SK-N-DZ (cell line): ENCODE data around the gene IRF1.
"Not testable (repeated sequence)": the region's sequence is repeated elsewhere in the genome, so short reads cannot be mapped to it uniquely, and the experiment has no call there.

Experiments
- DNase-seq: peaks from one replicate; pipeline ENCODE4 v3.0.0-alpha.2; 2015; ENCODE audit warnings: low spot score

IRF1 gene

DNA sequence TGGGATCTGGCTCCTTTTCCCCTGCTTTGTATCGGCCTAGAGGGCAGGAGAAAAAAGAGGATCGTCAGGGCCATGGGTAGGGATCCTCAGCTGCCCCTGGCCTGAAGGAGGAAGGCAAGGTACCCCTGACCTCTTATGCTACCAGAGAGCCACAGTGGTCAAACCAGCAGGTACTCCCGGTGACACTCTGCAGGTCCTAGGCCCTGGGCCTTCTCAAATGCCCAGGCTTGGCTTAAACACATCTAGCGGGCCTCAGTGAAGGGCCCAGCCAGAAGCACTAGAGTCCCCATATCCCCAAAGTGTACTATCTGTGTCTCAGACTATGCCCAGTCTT is 3.5 kb downstream of the IRF1 start:
- DNase-seq: no peak

DNA sequence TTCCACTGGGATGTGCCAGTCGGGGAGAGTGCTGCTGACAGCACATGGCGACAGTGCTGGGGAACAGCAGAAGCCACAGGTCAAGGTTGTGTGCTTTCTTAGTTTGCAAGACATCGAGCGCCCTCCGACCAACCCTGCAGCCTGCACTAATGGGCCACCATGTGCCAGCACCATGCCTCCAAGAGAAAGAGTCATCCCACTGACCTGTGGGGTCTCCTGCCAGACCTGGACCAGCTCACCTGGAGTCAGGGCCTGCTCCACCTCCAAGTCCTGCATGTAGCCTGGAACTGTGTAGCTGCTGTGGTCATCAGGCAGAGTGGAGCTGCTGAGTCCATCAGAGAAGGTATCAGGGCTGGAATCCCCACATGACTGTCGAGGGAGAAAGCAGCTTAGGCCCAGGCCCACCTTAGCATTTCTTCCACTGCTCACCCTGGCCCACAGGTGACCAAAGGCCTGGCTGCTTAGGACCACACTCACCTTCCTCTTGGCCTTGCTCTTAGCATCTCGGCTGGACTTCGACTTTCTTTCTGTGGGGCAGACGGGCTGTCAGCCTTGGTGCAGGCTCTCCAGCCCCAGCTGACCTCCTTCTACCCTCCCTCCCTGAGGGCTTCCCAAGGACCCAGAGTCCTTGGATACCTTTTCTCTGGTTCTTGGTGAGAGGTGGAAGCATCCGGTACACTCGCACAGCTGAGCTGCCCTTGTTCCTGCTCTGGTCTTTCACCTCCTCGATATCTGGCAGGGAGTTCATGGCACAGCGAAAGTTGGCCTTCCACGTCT is 4.1 kb downstream of the IRF1 start:
- DNase-seq: no peak

DNA sequence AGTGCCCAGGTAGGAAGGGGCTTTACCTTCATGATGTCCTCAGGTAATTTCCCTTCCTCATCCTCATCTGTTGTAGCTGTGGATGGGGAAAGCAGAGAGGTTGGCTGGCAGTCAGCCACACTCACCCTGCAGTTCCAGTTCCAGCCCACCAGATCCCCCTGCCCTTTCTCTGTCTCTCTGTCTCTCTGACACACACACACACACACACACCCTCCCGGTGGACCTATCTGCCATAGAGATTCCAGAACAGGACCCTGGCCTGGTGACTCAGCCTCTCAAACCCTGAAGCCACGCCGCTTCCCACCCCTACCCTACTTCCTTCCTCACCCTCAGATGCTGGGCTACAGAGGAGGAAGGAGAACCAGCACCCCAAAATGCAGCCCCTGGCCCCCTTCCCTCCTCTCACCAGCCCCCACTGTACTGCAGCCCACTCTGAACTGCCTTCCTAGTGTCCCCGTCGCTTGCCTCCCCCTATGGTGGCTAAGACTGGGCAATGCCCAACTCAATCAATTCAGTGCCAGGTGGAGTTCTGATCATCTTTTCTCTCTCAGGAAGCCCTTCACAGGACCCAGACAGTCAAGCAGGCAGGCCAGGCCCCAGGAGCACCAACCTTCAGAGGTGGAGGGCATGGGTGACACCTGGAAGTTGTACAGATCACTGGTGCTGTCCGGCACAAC is 4.8 kb downstream of the IRF1 start:
- DNase-seq: no peak

DNA sequence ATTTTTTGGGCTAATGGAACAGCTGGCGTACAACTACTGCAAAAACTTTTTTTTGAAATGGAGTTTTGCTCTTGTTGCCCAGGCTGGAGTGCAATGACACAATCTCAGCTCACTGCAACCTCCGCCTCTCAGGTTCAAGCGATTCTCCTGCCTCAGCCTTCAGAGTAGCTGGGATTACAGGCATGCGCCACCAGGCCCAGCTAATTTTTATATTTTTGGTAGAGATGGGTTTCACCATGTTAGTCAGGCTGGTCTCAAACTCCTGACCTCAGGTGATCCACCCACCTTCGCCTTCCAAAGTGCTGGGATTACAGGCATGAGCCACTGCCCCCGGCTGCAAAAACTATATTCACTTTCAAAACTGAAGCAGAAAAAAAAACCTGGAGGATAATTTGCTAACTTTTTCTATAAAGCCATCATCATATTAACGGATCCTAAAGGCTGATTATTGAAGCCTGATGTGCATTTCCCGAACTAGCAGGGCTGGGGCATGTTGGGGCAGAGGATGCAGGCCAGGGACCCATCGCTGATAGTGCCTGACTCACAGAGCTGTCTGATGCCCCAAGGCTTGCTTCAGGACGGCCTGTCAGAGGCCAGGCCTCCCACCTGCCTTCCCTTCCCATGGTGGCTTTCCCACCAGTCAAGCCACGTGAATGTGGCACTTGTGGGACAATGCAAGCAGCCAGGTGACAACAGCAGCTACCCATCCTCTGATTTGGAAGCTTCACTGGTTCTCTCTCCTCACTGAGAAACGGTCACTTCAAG is 5.5 kb downstream of the IRF1 start:
- not testable (repeated sequence) for DNase-seq

DNA sequence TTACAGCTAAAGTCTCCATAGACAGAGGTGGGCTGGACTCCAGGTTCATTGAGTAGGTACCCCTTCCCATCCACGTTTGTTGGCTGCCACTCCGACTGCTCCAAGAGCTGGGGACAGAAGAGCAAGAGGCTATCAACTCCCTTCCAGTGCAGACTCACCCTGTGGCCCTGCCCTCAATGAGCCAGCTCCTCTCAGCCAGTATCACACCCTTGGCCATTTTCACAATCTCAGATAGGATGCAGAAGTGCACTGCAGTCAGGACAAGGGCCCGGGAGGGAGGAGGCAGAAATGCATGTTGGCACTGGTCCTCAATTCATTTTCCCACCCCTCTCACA is 6.2 kb downstream of the IRF1 start:
- no peak for DNase-seq

DNA sequence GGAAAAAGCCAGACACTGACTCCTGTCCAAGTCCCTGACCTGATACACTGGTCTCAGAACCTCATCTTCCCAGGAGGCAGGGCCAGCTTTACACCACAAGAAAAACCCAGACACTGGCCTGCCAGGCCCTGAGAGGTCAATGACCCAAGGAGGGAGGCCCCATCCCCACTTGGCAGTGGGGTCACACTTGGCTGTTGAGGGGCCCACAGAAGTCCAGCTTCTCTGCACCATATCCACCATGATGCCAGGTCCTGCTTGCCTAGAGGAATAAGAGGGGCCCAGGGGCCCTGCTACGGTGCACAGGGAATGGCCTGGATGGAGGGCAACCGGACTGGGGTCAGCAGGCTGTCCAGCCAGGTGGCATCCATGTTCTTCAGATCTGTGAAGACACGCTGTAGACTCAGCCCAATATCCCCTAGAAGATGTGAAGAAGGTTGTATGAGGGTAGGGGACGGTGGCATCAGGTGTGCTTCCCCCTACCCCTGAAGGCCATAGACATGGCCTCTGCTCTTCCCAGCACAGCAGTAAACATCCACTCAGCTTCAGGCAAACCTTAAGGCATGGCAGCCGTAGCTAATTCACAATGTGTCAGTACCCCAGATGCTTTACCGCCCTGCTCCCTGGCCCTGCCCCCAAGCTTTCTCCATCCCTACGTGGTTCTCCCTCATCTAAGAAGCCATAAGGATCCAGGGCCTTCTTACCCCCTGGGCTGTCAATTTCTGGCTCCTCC is 6.7 kb downstream of the IRF1 start:
- DNase-seq: no peak

DNA sequence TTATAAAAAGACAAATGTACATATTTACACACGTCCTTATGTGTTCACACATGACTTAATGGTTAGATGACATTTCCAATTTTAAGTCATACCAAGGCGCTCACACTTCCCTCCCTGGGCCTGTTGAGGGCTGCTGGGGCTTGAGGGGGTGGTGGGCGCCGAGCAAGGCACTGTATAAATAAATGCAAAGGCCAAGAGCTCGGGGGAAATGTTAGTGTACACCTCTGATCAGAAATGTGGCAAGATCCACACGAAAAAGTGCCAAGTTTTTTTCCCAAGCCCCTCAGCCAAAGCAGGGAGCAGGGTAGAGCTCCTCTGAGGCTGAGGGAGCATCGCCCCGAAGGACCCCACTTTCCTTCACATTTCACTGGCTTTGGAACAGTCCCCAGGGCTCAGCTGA is 7.5 kb downstream of the IRF1 start:
- DNase-seq: no peak

DNA sequence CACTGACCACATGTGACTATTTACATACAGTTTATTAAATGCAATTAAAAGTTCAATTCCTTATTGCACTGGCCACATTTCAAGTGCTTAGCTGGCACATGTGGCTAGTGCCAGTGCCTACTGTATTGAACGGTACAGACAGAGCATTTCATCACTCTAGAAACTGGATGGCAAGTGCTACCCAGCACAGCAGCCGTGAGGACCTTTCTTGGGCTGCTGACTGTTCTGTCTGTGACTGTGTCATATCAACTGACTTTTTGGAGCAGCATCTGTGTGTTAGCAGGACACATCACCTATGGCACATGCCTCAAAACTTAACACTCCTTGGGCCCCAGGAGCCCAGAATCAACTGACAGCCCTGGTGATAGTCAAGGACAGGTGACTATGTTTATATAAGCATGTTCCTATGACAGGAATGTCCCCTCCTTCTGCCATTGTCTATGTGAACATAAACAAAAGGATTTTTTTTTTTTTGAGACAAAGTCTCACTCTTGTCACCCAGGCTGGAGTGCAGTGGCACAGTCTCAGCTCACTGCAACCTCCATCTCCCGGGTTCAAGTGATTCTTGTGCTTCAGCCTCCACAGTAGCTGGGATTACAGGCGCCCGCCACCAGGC is 8.9 kb downstream of the IRF1 start:
- DNase-seq: no peak

DNA sequence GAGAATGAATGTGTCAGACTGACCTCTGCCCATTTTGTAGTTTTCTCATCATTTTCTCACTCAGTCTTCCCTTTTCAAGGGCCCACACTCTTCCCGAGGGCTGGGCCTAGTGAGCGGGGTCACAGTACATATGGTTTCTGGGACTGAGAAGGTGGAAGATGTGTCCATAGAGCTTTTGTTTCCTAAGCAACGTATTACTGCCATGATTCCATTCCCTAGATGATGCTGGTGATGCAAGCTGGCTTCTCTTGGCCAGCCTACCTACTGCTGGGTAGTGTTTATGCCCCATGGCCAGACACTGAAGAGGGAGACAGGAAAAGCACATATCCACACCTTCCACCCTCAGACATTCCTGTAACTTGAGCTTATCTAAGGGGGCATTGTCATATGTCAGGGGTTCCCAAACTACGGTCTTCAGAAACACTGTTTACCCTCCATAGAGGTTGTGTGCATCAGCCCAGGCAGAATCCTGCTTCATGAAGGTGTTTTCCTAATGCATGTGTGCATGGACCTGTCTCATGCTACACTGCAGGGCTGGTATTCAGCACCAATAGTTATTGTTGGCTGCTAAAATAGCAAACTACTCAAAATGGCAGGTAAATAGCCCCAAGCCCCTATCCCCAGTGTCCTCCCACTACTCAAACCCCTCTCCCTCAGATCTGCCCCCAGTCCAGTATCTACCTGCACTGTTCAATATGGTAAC is 9.5 kb downstream of the IRF1 start:
- DNase-seq: no peak

DNA sequence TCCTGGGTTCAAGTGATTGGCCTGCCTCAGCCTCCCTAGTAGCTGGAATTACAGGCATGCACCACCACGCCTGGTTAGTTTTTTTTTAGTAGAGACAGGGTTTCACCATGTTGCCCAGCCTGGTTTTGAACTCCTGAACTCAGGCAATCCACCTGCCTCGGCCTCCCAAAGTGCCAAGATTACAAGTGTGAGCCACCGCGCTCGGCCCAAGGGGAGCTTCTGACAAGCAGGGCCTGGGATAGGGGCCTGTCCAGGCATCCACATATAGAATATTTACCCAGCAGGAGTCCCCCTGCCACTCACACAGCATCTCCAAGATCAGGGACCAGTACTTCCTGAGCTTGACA is 10.1 kb downstream of the IRF1 start:
- DNase-seq: no peak

DNA sequence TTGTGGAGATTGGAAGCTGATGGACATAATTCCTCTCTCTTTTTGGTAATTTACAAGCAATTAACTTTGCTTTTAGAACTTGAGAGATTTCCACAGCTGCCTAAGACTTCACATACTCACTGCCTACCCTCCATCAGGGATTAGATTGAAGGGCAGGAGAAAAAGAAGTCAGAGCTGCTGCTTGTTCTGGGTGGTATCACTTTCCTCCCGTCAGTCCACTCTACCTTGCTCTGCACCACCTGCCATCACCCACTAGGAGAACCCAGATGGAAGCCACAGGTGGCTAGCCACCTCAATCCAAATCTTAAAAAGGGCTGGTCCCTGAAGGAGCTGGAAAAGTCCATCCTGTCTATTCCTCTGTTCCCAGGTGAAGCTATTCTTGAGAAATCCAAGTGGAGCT is 10.5 kb downstream of the IRF1 start:
- DNase-seq: no peak

DNA sequence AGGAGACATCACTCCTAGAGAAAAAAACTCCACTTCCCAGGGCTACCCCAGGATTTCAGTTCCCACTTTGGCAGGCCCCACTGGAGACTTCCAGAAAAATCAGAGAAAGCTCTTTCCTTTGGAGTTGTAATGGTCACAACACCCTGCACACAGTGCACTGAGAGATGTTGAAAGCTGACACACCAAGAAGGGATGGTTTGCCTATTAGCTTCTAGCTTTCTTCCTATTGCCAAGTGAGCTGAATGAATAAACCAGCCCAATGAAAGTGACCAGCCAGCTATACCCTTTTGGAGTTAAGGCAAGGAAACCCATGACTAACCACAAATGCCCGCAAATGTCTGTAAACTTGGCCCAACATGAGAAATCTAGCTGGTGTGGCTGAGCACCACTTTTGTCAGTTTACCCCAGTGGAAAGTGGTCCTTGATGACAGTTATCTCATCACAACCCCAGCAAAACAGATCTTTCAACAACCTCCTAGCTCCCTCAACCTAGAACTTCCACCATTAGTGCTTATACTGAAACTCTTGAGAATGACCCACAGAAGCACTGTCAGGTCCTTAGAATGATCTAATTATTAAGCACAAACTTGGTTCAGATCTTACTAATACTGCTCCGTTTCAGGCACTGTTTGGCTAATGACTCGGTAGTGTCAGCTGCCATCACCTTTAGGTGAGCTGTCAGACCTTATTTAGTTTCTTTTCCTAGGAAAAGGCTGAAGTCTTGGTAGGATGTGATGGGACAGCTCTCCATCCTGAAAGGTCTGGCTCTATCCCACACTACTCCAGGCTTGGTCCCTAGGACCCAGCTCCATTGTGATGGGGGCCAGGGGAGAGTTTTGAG is 11.2 kb downstream of the IRF1 start:
- no peak for DNase-seq

DNA sequence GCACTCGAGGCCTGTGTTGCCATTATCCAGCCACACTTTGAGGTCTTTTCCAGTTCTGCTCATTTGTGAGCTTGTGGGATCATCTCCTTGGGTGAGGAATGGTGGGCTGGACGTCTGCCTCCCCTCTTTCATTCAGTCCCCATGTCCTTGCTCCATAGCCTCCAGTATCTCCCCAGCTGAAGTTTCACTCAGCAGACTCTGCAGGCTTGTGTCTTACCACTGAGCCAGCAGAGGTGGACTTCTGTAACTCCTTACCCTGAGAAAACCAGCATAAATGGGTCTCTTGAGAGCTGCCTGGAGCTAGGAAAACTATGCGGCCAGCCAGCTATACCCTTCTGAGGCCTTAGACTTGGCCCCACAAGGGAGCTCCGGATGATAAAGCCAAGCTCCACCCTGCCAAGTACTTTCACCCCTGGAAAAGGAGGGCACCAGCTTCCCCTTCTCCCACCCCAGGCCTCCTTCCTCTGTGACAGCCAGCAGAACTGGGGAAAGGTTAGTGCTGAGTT is 12.2 kb downstream of the IRF1 start:
- no peak for DNase-seq

DNA sequence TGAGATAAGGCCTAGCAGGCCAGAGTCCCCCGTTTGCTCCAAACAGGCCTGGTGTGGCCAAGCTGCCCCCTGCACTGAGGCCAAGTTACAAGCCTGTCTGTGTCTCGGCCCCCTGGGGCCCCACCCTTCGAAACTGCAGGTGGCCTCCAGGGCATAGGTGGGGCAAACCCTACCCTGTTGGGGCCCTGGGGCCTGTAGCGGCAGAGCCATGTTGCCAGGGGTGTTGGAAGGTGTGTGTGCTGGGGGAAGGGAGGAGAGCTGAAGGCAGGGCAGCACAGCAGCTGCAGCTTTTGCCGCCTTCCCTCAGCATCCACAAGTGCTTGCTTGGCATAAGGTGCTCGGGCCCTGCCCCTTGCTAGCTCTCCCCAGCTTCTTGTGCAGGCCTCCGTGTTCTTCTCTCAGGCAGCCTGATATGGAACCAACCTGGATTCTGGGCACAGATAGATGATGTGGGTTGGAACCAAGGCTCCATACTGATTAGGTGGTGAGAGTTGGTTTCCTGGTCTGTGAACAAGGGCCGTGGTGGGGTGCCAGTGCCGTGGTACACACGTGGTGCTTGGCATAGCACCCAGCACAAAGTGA is 12.7 kb downstream of the IRF1 start:
- no peak for DNase-seq

DNA sequence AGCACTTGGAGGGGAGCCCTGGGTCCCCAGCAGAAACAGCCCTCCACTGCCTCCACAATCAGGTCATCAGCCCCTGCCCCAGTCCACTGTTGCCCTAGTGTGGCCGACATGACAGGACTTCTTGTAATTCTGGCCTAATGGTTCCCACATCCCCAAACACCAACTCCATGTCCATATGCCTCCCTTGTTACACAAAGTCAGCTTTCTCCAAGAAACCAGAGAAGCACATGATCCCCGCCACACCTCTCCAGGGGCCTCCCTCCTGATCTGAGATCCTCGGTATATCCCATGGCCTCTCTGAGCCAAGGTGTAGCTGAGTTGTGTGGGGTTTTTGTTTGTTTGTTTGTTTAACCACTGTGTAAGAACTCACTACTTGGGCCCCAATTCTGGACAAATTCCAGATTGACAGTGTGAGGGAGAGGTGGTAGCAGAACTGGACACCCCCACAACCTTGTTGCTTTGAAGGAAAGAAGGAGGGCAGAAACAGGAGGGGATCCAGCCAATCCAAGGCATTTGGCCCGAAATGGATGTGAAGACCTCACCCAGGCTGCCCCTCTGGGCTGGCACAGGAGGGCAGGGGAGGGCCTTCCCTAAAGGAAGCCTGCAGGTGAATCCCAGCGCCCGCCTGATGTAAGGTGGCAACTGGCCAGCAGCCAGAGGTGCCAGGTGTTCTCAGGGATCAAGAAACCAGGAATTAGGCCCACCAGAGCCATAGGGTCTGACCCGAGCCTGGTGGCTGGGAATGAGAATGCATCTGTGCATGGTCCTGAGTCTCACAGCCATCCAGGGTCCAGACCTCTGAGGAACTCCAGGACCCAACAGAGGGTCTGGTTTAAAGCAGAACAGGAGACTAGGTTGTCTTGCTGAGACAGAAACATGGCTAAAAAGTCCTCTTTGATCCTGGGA is 13.4 kb downstream of the IRF1 start:
- DNase-seq: peak; percentile 31

DNA sequence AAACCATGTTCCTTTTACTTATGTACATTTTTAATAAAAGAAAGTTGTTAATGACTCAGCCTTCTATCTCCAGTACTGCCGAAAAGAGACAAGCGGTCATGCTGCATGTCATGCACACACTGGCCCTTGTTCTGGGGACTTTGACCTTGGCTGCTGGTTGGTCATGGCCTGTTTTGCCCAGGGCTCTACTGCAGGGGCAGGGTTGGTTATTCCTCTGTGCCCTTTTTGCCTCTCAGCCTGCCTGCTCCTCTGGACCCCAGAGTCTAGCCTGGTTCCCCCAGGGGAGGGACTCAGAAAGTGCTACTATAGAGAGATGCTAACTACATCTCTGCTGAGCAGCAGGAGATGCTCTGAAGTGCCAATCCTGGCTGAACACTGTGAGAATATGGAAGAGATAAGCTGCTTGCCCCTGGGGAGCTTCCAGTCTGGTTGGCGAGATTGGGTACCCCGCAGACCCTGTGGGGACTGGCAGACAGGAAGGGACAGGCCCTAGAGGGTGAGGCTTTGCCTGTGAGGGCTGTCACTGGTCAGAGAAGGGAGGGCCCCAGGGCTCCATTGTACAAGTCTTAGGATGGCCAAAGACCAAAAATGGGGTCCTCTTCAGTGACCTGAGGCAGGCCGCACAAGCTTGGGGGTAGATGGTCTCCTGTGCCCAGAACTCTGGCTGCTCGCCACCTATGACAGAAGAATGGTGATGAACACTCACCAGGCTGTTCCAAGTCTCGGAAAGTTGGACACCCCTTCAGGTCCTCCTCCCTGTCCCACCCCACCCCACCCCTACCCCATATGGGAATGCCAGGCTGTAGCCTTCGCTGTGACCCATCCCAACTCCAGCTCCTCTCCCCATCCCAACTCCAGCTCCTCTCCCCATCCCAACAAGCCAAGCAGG is 14.3 kb downstream of the IRF1 start:
- no peak for DNase-seq

DNA sequence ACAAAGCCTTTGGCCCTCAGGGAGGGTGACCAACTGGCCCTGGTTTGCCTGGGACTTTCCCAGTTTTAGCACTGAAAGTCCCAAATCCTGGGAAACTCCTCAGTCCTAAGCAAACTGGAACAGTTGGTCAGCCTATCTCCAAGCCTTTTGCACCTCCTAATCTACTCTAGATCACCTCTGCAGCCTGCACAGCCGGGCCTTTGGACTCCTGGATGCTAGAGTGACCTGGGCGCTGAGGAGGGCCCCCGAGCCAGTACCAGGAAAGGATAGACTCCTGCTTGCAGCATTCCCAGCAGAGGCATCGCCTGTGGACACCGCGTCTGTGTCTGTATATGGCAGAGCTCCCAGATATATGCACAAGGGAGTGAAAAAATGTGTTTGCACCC is 15.1 kb downstream of the IRF1 start:
- no peak for DNase-seq
